ENCODE results near the gene RLBP1. TPM values are rescaled to one million over a fixed set of nuclear protein-coding genes. Genes with fewer than 3 reads are reported as not detected.

RLBP1 gene
- total RNA-seq, 1 donor from 2014 or later: not detected

DNA sequence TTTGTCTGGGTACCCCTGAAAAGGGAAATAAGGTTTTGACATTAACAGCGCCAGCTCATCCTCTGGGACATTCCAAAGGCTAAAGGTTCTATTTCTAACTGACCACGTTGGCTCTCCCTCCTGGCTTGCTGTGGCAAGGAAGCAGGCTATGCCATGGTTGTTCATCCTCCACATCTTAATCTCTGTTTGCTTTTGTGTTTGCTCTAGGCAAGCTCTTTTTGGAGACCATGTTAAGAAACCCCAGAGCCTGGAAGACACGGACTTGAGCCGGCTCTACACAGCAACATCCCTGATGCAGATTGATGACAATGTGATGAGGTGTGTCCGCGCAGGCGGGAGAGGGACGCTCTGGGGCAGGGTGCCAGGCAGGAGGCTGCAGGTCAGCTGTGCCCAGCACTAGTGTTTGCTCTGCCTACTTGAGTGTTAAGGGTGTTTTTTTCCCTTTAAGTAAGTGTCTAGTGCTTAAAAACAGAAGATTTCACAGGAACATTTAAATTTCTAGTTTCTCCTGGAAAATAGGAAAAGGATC lies 33.3 kb downstream of the RLBP1 start:
- TF ChIP-seq, protein P1, sequence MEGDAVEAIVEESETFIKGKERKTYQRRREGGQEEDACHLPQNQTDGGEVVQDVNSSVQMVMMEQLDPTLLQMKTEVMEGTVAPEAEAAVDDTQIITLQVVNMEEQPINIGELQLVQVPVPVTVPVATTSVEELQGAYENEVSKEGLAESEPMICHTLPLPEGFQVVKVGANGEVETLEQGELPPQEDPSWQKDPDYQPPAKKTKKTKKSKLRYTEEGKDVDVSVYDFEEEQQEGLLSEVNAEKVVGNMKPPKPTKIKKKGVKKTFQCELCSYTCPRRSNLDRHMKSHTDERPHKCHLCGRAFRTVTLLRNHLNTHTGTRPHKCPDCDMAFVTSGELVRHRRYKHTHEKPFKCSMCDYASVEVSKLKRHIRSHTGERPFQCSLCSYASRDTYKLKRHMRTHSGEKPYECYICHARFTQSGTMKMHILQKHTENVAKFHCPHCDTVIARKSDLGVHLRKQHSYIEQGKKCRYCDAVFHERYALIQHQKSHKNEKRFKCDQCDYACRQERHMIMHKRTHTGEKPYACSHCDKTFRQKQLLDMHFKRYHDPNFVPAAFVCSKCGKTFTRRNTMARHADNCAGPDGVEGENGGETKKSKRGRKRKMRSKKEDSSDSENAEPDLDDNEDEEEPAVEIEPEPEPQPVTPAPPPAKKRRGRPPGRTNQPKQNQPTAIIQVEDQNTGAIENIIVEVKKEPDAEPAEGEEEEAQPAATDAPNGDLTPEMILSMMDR (conservative IDR thresholded peaks at IDR 0.05; ENCODE audit: low read depth, low read length): no peak
- DNase-seq (ENCODE audit: low read depth): no peak
- no peak overlapping the region for H3K4me3 ChIP-seq (ENCODE audit: low read depth, low read length)

DNA sequence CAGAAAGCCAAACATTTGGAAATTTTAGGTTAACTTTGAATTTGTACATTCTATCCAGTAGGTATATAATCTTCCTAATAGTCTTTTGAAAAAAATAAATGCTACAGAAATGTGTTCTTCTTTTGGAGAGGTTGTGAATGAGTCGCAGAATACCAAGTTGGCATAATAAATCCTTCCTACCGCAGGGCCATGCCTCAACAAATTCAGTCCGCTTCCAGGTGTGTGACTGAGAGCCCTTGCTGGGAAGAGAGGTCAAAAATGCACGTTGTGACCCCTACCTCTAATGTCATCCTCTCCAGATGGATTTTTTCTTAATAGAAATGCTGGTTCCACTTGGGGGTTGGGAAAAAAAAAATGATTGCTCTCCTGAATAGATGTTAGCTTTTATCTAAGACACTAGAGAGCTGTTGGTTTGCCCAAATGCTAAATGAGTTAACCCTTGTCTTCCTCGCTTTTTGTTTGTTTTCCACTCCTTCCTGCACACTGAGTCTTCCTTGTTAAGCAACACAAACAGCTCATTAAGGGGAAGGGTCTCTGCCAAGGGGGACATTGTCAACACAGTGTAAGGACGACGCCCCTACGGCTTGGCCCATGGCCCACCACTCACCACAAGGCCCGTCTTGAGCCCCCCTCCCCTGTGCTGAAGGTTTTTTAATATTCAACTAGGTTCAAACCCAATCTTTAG lies 33.9 kb downstream of the RLBP1 start:
- H3K4me3 ChIP-seq (ENCODE audit: low read depth, low read length): no peak overlapping the region
- DNase-seq (ENCODE audit: low read depth): no peak
- TF ChIP-seq, protein P1 (conservative IDR thresholded peaks at IDR 0.05; ENCODE audit: low read depth, low read length): no peak

DNA sequence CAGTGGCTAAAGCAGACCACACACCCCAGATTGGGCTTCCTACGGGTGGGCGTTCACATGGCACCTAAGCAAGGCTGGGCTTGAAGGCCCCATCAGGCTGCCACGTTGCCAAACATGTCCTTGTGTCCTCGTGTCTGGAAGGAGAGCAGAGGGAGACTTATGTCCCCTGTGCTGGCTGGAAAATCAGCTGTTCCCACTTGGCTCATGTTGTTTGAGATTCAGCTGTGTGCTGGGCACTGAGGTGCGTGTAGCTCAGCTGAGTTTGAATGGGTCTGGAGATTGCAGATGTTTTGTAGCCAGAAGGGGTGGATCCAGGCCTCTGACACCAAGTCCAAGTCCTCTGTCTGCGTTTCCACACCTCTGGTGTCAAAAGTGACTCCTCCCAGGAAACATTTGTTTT lies 34.6 kb downstream of the RLBP1 start:
- no peak overlapping the region for H3K4me3 ChIP-seq (ENCODE audit: low read depth, low read length)
- TF ChIP-seq, protein P1 (conservative IDR thresholded peaks at IDR 0.05; ENCODE audit: low read depth, low read length): no peak
- DNase-seq (ENCODE audit: low read depth): no peak

DNA sequence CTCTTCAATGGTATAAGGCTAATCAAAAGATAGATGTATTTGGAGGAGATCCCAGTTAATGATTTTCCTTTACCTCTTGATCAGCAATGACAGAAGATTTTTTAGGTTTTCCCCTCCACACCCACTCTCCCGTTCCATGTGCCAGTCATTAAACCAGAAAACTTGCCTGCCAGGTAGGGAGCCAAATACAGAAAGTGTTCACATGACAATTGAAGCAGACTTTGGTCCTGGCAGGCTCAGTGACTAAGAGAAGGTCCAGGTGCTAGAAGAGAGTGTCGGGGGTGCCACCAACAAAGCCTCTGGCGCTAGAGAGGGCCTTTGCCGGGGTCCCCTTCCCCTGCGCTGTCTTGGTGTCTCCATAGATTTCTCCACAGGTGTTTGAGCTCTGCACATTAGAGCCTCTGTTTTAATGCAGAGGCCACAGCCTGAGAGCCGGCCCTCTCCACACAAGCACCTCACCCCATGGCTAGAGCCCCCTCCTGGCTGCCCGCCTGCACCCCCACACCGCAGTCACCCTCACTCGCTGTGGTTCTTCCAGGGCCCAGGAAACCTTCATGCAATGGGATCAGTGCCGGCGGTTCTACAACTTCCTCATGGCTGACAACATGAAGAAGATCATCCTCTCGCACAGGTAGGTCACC lies 36.4 kb downstream of the RLBP1 start:
- no peak overlapping the region for H3K4me3 ChIP-seq (ENCODE audit: low read depth, low read length)
- TF ChIP-seq, protein P1 (conservative IDR thresholded peaks at IDR 0.05; ENCODE audit: low read depth, low read length): no peak
- DNase-seq (ENCODE audit: low read depth): no peak

DNA sequence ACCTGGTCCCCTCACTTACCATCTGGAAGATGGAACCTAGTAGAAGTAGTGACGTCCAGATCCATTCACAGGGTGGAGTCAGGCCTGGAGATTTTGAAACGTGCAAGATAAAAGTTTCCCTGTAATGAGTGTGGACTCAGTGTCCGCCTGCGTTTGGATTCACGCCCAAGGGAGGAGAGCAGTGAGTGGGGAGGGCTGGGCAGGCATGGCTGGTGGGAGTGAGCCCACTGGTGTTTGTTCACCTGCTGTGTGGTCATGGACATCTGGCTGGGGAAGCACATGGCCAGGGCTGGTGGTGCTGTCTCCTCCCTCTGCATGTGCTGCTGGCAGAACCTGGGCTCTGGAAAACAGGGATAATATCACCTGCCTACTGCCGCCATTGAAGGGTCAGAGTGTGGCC lies 37.0 kb downstream of the RLBP1 start:
- H3K4me3 ChIP-seq (ENCODE audit: low read depth, low read length): no peak overlapping the region
- TF ChIP-seq, protein P1 (conservative IDR thresholded peaks at IDR 0.05; ENCODE audit: low read depth, low read length): no peak
- no peak for DNase-seq (ENCODE audit: low read depth)

DNA sequence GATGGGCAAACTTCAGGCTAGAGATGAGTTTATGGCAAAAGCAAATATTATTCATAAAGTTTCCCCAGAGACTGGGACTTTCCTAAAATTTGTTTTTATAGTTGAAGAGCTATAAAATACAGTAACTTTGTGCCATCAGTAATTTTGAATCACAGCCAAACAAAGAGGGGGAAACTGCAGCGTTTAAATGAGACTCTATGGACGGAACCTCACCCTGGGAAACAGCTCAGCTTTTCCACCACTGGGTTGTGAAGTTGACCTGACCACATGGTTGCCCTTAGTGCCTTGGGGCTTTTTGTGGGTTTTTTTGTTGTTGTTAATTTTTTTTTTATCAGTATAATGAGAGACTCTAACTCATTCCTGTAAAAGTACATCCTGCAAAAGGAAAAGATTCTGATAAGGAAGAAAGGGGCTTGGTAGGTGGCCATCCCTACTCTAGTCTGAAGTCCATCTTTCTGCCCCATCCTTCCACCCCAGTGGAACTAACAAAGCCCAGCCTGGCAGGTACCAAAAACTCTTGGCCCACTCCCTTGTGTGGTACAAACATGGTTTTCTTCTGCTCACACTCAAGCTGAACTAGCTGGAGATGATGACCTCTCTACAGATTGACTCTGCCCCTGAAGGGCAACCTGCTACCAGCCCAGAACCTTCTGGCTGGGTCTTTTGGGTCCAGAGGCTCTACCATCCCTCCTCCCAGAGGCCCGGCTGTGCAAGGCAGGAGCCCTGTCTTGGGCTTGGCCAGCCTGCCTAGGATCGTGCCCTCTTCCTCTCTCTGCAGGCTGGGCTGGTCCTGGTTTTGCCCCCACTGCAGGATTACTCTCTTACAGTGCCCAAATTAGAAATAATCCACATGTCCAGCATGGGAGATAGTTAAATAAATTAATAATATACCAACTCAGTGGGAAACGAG lies 41.2 kb downstream of the RLBP1 start:
- H3K4me3 ChIP-seq (ENCODE audit: low read depth, low read length): no peak overlapping the region
- TF ChIP-seq, protein P1 (conservative IDR thresholded peaks at IDR 0.05; ENCODE audit: low read depth, low read length): no peak
- DNase-seq (ENCODE audit: low read depth): no peak

All from epithelial cell of proximal tubule (primary cell).